Coronary artery (tissue), 2 donors: ENCODE measurements around the gene SUDS3.

Source experiments
- DNase-seq: peaks from one replicate; pipeline ENCODE4 v3.0.0-alpha.2; 2017; ENCODE audit warnings: low spot score
- H3K27ac ChIP-seq, 2 donors: fragments of 200-600 bp; sonication (generic); one replicate each; pipeline ENCODE4 v1.5.1; 2016 to 2019
- H3K4me3 ChIP-seq: fragments of 200-600 bp; sonication (generic); 2 replicates; pipeline ENCODE4 v1.5.1; 2016; ENCODE audit warnings: mild to moderate bottlenecking, moderate library complexity
- CTCF ChIP-seq: fragments of 200-600 bp; sonication (generic); IDR thresholded peaks from one replicate; pipeline ENCODE4 v1.5.1; 2019; ENCODE audit warnings: antibody characterized with exemption

SUDS3 gene

DNA sequence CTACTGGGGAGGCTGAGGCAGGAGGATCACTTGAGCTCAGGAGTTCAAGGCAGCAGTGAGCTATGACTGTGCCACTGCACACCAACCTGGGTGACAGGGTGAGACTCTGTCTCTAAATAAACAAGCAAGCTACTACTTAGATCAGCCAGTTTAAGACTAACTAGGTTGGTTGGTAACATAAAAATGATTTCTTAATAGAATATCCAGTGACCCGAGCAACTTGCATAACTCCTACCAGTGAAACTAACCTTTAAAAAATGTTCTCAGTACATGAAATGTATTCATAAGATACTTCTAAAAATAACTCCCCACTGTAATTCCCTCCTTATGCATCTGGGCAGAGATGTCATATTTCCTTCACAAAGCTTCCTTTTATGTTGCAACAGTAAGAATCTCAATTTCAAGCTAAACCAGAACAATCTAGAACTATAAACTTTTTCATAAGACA, 19.5 kb upstream of the SUDS3 start:
- TF ChIP-seq CTCF = no peak
- Histone ChIP-seq H3K4me3 (no peak overlapping the region), H3K27ac (peak overlapping the region; percentile 17 to 51)
- no peak for DNase-seq

DNA sequence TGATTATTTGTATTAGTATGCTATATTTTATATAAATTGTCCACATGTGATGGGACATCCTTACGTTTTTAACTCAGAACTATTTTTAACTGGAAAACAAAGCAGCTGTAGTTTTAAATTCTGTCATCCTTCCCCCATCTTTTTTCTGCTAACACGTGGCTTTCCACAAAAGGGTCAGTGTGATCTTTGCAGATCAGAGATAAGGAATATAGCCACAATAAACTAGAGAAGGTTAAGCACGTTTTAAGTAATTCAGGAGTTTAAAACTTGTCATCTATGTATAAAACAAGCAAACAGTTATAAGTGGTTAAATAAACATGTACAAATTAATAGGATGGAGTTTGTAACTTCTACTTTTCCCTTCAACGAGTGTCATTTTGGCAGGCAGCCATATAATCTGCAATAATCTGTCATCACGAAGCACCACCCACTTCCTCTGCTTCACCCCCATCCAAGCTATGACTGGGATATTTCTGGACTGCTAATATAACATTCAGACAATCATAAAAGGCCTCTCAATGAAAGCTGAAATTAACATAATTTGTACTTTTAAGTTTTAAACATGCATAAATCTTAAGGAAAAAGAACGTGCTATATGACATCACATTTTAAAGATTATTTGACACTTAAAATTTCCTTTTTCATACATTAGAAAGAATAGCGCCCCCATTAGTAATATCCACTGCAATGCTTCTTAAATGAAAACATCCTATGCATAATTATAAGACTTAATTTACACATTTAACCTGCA, 18.9 kb upstream of the SUDS3 start:
- H3K4me3 ChIP-seq = no peak overlapping the region

GRCh38 chr12:118358008-118358359, 18.4 kb upstream of the SUDS3 start:
- no peak overlapping the region for H3K4me3 ChIP-seq
- peak overlapping the region; percentile 5 to 61 for H3K27ac ChIP-seq

More for the DNA sequence above, 18.9 kb upstream of the SUDS3 start:
- DNase-seq = no peak
- H3K27ac ChIP-seq = peak overlapping the region; percentile 5 to 61
- TF ChIP-seq CTCF = no peak

DNA sequence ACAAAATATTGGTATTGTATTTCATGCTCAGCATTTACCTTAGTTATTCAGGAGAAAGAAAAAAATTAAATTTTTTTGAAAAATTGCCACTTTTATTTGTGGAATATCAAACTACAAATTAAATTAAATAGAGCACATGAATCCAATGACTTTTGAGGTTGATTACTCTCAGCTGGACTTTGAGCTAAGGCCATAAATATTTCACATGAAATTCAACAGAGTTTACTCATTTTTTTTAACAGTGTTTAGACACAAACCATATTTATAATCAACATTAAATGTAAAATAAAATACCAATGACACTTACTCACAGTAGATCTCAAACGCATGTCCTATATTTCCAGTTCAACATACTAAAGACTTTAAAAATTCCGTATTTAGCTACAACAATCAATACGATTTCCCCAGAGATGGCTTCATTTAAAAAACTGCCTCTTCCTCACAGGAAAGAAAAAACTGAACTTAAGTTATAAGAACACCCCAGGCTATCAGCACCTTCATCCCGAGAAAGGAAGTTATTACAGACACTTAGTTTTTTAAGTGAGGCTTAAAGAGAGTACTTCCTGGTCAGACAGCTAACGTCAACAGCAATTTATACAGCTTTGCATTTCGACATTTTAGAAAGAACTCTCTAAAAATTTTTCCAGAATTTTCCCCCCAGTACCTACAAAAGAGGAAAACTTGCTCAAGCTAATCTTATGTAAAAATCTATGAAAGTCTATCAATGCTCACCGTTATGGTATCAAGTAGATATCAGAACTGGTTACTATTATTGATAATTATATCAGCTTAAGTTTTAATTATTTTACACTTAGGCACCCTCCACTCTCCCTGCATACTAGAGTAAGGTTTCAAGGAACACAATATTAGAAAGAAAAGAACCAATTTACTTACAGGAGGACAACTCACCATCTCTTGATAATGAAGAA, 17.5 kb upstream of the SUDS3 start:
- DNase-seq = no peak
- H3K27ac ChIP-seq = no peak overlapping the region
- TF ChIP-seq CTCF = no peak
- no peak overlapping the region for H3K4me3 ChIP-seq

More at GRCh38 chr12:118358008-118358359, 18.4 kb upstream of the SUDS3 start:
- no peak for DNase-seq
- no peak for TF ChIP-seq CTCF

GRCh38 chr12:118359541-118359915, 16.8 kb upstream of the SUDS3 start:
- Histone ChIP-seq H3K4me3 (no peak overlapping the region), H3K27ac (no peak overlapping the region)
- TF ChIP-seq CTCF = no peak
- DNase-seq = no peak

GRCh38 chr12:118361092-118361404, 15.3 kb upstream of the SUDS3 start:
- Histone ChIP-seq H3K27ac (no peak overlapping the region), H3K4me3 (no peak overlapping the region)
- no peak for DNase-seq
- TF ChIP-seq CTCF = no peak

DNA sequence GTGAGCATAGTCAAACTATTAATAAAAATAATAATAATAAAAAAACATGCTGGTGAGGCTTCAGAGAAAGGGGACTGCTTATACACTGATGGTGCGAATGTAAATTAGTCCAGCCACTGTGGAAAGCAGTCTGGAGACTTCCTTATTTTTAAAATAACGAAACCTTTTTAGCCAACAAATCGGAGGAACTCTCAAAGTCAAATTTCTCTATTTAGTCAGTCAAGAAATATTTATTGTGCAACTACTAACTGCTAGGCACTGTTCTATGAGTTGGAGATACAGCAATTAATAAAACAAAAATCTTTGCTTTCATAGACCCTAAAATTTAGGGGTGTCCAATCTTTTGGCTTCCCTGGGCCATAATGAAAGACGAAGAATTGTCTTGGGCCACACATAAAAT, 14.5 kb upstream of the SUDS3 start:
- DNase-seq = no peak
- no peak overlapping the region for H3K27ac ChIP-seq
- no peak for TF ChIP-seq CTCF
- no peak overlapping the region for H3K4me3 ChIP-seq
